Measurements from ENCODE around the gene HMGN5.

DNA sequence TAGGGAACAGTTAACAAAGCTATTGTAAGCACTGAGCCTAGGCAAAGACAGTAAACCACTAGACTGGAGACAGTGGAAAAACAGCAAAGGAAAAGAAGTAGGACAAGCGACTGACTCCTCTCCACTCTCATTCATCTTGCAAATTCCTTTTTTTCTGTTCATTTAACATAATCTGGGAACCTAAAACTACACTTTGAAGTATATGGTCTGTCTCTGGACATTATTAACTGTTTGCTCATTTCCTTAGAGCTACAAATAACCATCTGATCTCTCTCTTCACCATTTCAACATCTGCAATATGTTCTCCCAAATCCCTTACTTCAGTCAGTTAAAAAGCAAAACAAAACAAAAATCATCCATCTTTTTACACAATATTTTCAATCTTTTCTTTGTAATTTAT lies 642 bp downstream of the HMGN5 start:
- TF ChIP-seq, protein P1, sequence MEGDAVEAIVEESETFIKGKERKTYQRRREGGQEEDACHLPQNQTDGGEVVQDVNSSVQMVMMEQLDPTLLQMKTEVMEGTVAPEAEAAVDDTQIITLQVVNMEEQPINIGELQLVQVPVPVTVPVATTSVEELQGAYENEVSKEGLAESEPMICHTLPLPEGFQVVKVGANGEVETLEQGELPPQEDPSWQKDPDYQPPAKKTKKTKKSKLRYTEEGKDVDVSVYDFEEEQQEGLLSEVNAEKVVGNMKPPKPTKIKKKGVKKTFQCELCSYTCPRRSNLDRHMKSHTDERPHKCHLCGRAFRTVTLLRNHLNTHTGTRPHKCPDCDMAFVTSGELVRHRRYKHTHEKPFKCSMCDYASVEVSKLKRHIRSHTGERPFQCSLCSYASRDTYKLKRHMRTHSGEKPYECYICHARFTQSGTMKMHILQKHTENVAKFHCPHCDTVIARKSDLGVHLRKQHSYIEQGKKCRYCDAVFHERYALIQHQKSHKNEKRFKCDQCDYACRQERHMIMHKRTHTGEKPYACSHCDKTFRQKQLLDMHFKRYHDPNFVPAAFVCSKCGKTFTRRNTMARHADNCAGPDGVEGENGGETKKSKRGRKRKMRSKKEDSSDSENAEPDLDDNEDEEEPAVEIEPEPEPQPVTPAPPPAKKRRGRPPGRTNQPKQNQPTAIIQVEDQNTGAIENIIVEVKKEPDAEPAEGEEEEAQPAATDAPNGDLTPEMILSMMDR (IDR thresholded peaks at IDR 0.05): no peak
- TF ChIP-seq FOXM1 (IDR thresholded peaks at IDR 0.05; ENCODE audit: low read depth) (no peak), POLR2AphosphoS5 (IDR thresholded peaks at IDR 0.05; ENCODE audit: low read depth, low read length) (no peak), TCF12 (IDR thresholded peaks at IDR 0.05) (no peak), FOSL2 (IDR thresholded peaks at IDR 0.05; ENCODE audit: borderline replicate concordance, low read depth) (no peak), SMC3 (IDR thresholded peaks at IDR 0.05; ENCODE audit: low read depth, low read length) (no peak), EP300 (IDR thresholded peaks at IDR 0.05; ENCODE audit: borderline replicate concordance in 1 of 2, low read depth in 1 of 2, low read length in 1 of 2) (no peak), NFIC (IDR thresholded peaks at IDR 0.05; ENCODE audit: borderline replicate concordance) (no peak), TEAD4 (IDR thresholded peaks at IDR 0.05; ENCODE audit: borderline replicate concordance, insufficient read depth) (no peak), TAF1 (IDR thresholded peaks at IDR 0.05; ENCODE audit: borderline replicate concordance, low read depth, low read length) (no peak)
- TF ChIP-seq, protein P2, sequence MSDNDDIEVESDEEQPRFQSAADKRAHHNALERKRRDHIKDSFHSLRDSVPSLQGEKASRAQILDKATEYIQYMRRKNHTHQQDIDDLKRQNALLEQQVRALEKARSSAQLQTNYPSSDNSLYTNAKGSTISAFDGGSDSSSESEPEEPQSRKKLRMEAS (IDR thresholded peaks at IDR 0.05; ENCODE audit: low read depth): no peak
- TF ChIP-seq, protein P3, sequence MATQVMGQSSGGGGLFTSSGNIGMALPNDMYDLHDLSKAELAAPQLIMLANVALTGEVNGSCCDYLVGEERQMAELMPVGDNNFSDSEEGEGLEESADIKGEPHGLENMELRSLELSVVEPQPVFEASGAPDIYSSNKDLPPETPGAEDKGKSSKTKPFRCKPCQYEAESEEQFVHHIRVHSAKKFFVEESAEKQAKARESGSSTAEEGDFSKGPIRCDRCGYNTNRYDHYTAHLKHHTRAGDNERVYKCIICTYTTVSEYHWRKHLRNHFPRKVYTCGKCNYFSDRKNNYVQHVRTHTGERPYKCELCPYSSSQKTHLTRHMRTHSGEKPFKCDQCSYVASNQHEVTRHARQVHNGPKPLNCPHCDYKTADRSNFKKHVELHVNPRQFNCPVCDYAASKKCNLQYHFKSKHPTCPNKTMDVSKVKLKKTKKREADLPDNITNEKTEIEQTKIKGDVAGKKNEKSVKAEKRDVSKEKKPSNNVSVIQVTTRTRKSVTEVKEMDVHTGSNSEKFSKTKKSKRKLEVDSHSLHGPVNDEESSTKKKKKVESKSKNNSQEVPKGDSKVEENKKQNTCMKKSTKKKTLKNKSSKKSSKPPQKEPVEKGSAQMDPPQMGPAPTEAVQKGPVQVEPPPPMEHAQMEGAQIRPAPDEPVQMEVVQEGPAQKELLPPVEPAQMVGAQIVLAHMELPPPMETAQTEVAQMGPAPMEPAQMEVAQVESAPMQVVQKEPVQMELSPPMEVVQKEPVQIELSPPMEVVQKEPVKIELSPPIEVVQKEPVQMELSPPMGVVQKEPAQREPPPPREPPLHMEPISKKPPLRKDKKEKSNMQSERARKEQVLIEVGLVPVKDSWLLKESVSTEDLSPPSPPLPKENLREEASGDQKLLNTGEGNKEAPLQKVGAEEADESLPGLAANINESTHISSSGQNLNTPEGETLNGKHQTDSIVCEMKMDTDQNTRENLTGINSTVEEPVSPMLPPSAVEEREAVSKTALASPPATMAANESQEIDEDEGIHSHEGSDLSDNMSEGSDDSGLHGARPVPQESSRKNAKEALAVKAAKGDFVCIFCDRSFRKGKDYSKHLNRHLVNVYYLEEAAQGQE (IDR thresholded peaks at IDR 0.05; ENCODE audit: low read depth, low read length): no peak
- TF ChIP-seq, protein P4, sequence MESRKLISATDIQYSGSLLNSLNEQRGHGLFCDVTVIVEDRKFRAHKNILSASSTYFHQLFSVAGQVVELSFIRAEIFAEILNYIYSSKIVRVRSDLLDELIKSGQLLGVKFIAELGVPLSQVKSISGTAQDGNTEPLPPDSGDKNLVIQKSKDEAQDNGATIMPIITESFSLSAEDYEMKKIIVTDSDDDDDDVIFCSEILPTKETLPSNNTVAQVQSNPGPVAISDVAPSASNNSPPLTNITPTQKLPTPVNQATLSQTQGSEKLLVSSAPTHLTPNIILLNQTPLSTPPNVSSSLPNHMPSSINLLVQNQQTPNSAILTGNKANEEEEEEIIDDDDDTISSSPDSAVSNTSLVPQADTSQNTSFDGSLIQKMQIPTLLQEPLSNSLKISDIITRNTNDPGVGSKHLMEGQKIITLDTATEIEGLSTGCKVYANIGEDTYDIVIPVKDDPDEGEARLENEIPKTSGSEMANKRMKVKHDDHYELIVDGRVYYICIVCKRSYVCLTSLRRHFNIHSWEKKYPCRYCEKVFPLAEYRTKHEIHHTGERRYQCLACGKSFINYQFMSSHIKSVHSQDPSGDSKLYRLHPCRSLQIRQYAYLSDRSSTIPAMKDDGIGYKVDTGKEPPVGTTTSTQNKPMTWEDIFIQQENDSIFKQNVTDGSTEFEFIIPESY (IDR thresholded peaks at IDR 0.05; ENCODE audit: borderline replicate concordance, low read depth): no peak

Data from SK-N-SH (cell line).